A549 (cell line): ENCODE results near the gene MCRS1. TPM values are rescaled to one million over a fixed set of nuclear protein-coding genes. Genes with fewer than 3 reads are reported as not detected.

Experiments used
- ATAC-seq, 2 experiments: fragments of 200-7000 bp in 1 of 2; fragments of >200 bp in 1 of 2; cut with Nextera tagmentation in 1 of 2; cut with Tn5 transposase in 1 of 2; 3 replicates each; pipeline versions ENCODE4 v1.8.0 to v1.9.1; 2018 to 2020; ENCODE audit warnings: mild to moderate bottlenecking in 1 of 2, moderate library complexity in 1 of 2
- CTCF ChIA-PET: fragments of 300-600 bp; sonication (Branson Sonifier 250); formaldehyde crosslinking; extraction: SDS; loops from one replicate; lab custom pipeline; 2021; ENCODE audit warnings: antibody characterized with exemption, inconsistent platforms; lab: Yijun Ruan, JAX
- POLR2A ChIA-PET: fragments of 350-600 bp; formaldehyde crosslinking; extraction: SDS; loops from one replicate; lab custom pipeline; 2021; ENCODE audit warnings: antibody characterized with exemption, inconsistent platforms; lab: Yijun Ruan, JAX
- DNase-seq, 2 experiments: peaks; one replicate each; pipeline versions ENCODE4 v3.0.0 to v3.0.0-alpha.2; 2011 to 2016; ENCODE audit warnings: low read depth in 1 of 2, low spot score in 1 of 2
- FAIRE-seq: peaks from 2 replicates; lab custom pipeline; 2011; peaks lifted over from hg19 to GRCh38; lab: Jason Lieb, UNC
- H3K27ac ChIP-seq, 2 experiments: fragments of >200 bp; sonication (Bioruptor Twin); formaldehyde crosslinking; 3 replicates each; pipeline ENCODE4 v1.5.1; 2016 to 2017
- H3K4me1 ChIP-seq: fragments of >200 bp; sonication (Bioruptor Twin); formaldehyde crosslinking; 3 replicates; pipeline ENCODE4 v1.6.1; 2016
- H3K4me2 ChIP-seq: fragments of >200 bp; sonication (Bioruptor Twin); formaldehyde crosslinking; 3 replicates; pipeline ENCODE4 v1.6.1; 2016
- H3K4me3 ChIP-seq: fragments of >200 bp; sonication (Bioruptor Twin); formaldehyde crosslinking; 3 replicates; pipeline ENCODE4 v1.5.1; 2016
- H3K9me3 ChIP-seq: fragments of >200 bp; sonication (Bioruptor Twin); formaldehyde crosslinking; 3 replicates; pipeline ENCODE4 v1.6.1; 2016
- CBX8 ChIP-seq: fragments of 200-600 bp; sonication (generic); IDR thresholded peaks from 2 replicates; pipeline ENCODE4 v1.6.1; 2016
- CHD4 ChIP-seq: fragments of 200-600 bp; sonication (generic); IDR thresholded peaks from 2 replicates; pipeline ENCODE4 v1.6.1; 2016; ENCODE audit warnings: antibody characterized with exemption, mild to moderate bottlenecking, borderline replicate concordance
- E2F6 ChIP-seq: IDR thresholded peaks from 2 replicates; pipeline ENCODE4 v1.6.1; 2012; ENCODE audit warnings: low read depth, borderline replicate concordance
- EHF ChIP-seq: fragments of 250-450 bp; sonication (Bioruptor Pico); IDR thresholded peaks from 2 replicates; pipeline ENCODE4 v1.5.0; 2020; ENCODE audit warnings: mild to moderate bottlenecking
- ESRRA ChIP-seq: fragments of 150-350 bp; IDR thresholded peaks from 2 replicates; pipeline ENCODE4 v1.6.1; 2014; ENCODE audit warnings: mild to moderate bottlenecking, low read length, borderline replicate concordance
- HDAC2 ChIP-seq: fragments of 200-600 bp; sonication (generic); IDR thresholded peaks from 2 replicates; pipeline ENCODE4 v1.6.1; 2016
- HEYL ChIP-seq: fragments of 250-450 bp; sonication (Bioruptor Pico); IDR thresholded peaks from 2 replicates; pipeline ENCODE4 v1.8.0; 2021; ENCODE audit warnings: mild to moderate bottlenecking, moderate library complexity
- JUN ChIP-seq, 2 experiments: fragments of >200 bp; sonication (Bioruptor Twin); formaldehyde crosslinking; IDR thresholded peaks; 2 replicates in 1 of 2; 3 replicates in 1 of 2; pipeline ENCODE4 v1.6.1; 2016 to 2017
- KDM1A ChIP-seq: fragments of 200-600 bp; sonication (generic); IDR thresholded peaks from 2 replicates; pipeline ENCODE4 v1.6.1; 2016; ENCODE audit warnings: low read depth, mild to moderate bottlenecking
- MAFK ChIP-seq: fragments of 450-650 bp; IDR thresholded peaks from 2 replicates; pipeline ENCODE4 v1.6.1; 2014; ENCODE audit not compliant: partially characterized antibody
- MAZ ChIP-seq: fragments of 150-350 bp; IDR thresholded peaks from 2 replicates; pipeline ENCODE4 v1.6.1; 2014; ENCODE audit warnings: antibody characterized with exemption, low read depth, low read length, borderline replicate concordance
- MYC ChIP-seq: IDR thresholded peaks from 2 replicates; pipeline ENCODE4 v1.6.1; 2012; ENCODE audit warnings: mild to moderate bottlenecking, inconsistent platforms, low read length, improper control_type of control experiment, borderline replicate concordance
- NR3C1 ChIP-seq: fragments of >200 bp; sonication (Bioruptor Twin); formaldehyde crosslinking; IDR thresholded peaks from 3 replicates; pipeline ENCODE4 v1.6.1; 2017
- POLR2A ChIP-seq: IDR thresholded peaks from 2 replicates; pipeline ENCODE4 v1.6.1; 2012; ENCODE audit warnings: mild to moderate bottlenecking, low read length
- RFX5 ChIP-seq: fragments of 450-650 bp; IDR thresholded peaks from 2 replicates; pipeline ENCODE4 v1.7.1; 2014; ENCODE audit warnings: antibody characterized with exemption, mild to moderate bottlenecking, moderate library complexity
- ZC3H11A ChIP-seq: fragments of 450-650 bp; IDR thresholded peaks from 2 replicates; pipeline ENCODE4 v1.6.1; 2014; ENCODE audit warnings: antibody characterized with exemption, mild to moderate bottlenecking
- WGBS: methylation state at CpG from one replicate; pipeline ENCODE4 v1.1.6; 2017; ENCODE audit errors: missing lambda C conversion rate; 5-methylcytosine and 5-hydroxymethylcytosine counted together
- polyA plus RNA-seq, 4 experiments: library from polyadenylated mRNA; depleted of rRNA in 3 of 4; stranded (reverse); fragments of >200 nt; fragmentation: RNase III in 1 of 4; extraction: RNeasy Plus Mini Kit Qiagen cat#74134 plus additional on column Dnase treatment in 1 of 4; gene quantifications; 2 replicates in 3 of 4; 3 replicates in 1 of 4; pipeline ENCODE4 v1.2.3, GENCODE V29; 2011 to 2017
- TF ChIP-seq, protein P1 (sequence below): fragments of 250-450 bp; sonication (Bioruptor Pico); IDR thresholded peaks from 2 replicates; pipeline ENCODE4 v1.5.0; 2020; ENCODE audit warnings: low read depth, mild to moderate bottlenecking, moderate library complexity
- TF ChIP-seq, protein P2 (sequence below): IDR thresholded peaks from 2 replicates; pipeline ENCODE4 v1.6.1; 2012
- TF ChIP-seq, protein P3 (sequence below): fragments of 200-600 bp; sonication (generic); IDR thresholded peaks from 2 replicates; pipeline ENCODE4 v1.6.1; 2016; ENCODE audit warnings: antibody characterized with exemption, mild to moderate bottlenecking, moderate library complexity

The MCRS1 gene
- polyA plus RNA-seq, 2 of the 4 experiments (the other 2 are of a cell fraction), result 64.1 to 68.5 TPM

DNA sequence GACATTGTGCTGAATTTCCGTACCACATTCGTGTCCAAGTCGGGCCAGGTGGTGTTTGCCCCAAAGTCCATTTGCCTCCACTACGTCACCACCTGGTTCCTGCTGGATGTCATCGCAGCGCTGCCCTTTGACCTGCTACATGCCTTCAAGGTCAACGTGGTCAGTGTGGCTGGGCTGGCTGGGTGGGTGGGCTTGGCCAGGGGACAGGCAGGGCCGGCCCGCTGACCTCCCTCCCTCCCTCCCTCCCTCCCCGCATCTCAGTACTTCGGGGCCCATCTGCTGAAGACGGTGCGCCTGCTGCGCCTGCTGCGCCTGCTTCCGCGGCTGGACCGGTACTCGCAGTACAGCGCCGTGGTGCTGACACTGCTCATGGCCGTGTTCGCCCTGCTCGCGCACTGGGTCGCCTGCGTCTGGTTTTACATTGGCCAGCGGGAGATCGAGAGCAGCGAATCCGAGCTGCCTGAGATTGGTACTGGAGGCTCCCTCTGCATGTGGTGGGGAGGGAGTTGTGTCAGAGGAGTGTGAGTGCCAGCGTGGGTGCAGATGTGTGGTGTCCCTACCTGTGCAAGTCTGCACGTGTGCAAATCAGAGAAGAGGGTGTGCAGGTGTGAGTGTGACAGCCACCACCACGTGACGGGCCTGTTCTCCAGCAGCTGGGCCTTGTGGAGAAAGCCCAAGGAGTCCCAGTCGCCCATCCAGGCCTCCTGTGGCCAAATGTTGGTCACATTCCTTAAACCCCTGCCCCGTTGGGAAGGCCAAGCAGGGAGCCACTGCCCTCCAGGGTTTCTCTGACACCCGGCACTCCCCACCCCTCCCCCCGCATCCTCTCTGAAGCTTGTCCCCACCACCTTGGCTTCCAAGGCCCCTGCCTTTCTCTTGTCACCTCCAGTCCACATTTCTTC is 23.8 kb downstream of the MCRS1 start:
- Histone ChIP-seq H3K4me1 (peaks cover 8% of the 10 kb centered on the region; the same call in 2 of the 3 replicates), H3K4me3 (no peak overlapping the region), H3K27ac (no peak overlapping the region), H3K9me3 (no peaks in the 10 kb centered on the region), H3K4me2 (no peak overlapping the region)
- WGBS, result 82% methylated on average over 37 of the region's 39 CpGs
- POLR2A ChIA-PET, result no interaction called here
- CTCF ChIA-PET, result interaction anchor here (1.6 to 6.8 kb wide), 2 partner anchors 13 to 255 kb away, joined by 5 to 56 read pairs; no protein-coding TSS in a partner anchor
- TF ChIP-seq EHF (CRISPR knock-in tag) (no peak), NR3C1 (no peak), ESRRA (no peak), CHD4 (no peak), HEYL (CRISPR knock-in tag) (no peak), MAFK (no peak), MYC (no peak), MAZ (no peak)
- DNase-seq, result no peak
- ATAC-seq, result no peak
- FAIRE-seq, result no peak

DNA sequence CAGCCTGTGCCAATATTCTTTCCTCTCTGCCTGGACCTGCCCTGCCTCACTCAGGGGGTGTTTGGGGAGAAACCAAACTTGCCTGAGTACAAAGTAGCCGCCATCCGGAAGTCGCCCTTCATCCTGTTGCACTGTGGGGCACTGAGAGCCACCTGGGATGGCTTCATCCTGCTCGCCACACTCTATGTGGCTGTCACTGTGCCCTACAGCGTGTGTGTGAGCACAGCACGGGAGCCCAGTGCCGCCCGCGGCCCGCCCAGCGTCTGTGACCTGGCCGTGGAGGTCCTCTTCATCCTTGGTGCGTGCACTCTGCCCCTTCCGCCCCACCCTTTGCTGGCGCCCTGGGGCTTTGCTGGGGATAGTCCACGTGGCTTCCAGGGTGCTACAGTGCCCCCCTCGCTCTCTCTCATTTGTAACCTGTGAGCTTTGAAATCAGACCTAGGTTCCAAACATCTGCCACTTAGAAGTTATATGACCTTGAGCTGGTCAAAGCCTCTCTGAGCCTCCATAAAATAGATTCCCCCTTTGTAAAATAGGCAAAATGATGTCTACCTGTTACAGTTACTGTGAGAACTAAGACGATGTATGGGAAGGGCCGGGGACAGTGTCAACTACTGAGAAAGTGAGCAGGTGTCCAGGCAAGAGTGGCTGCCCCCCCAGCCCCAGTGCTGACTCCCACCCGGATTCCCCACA is 24.6 kb downstream of the MCRS1 start:
- ATAC-seq (no peak), FAIRE-seq (no peak), DNase-seq (no peak)
- Histone ChIP-seq H3K9me3 (no peaks in the 10 kb centered on the region), H3K4me2 (no peak overlapping the region), H3K27ac (no peak overlapping the region), H3K4me1 (peaks cover 10% of the 10 kb centered on the region; the same call in 2 of the 3 replicates), H3K4me3 (no peak overlapping the region)
- WGBS, result 73% methylated on average over 20 of the region's 20 CpGs
- POLR2A ChIA-PET, result no interaction called here
- no peak for TF ChIP-seq RFX5
- TF ChIP-seq, protein P1, sequence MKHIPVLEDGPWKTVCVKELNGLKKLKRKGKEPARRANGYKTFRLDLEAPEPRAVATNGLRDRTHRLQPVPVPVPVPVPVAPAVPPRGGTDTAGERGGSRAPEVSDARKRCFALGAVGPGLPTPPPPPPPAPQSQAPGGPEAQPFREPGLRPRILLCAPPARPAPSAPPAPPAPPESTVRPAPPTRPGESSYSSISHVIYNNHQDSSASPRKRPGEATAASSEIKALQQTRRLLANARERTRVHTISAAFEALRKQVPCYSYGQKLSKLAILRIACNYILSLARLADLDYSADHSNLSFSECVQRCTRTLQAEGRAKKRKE (CRISPR knock-in tag), result no peak
- TF ChIP-seq, protein P2, sequence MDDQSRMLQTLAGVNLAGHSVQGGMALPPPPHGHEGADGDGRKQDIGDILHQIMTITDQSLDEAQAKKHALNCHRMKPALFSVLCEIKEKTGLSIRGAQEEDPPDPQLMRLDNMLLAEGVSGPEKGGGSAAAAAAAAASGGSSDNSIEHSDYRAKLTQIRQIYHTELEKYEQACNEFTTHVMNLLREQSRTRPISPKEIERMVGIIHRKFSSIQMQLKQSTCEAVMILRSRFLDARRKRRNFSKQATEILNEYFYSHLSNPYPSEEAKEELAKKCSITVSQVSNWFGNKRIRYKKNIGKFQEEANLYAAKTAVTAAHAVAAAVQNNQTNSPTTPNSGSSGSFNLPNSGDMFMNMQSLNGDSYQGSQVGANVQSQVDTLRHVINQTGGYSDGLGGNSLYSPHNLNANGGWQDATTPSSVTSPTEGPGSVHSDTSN, result no peak
- no peak for TF ChIP-seq JUN (IDR thresholded peaks at IDR 0.05)
- TF ChIP-seq E2F6, result no peak
- TF ChIP-seq CBX8, result no peak
- TF ChIP-seq, protein P3, sequence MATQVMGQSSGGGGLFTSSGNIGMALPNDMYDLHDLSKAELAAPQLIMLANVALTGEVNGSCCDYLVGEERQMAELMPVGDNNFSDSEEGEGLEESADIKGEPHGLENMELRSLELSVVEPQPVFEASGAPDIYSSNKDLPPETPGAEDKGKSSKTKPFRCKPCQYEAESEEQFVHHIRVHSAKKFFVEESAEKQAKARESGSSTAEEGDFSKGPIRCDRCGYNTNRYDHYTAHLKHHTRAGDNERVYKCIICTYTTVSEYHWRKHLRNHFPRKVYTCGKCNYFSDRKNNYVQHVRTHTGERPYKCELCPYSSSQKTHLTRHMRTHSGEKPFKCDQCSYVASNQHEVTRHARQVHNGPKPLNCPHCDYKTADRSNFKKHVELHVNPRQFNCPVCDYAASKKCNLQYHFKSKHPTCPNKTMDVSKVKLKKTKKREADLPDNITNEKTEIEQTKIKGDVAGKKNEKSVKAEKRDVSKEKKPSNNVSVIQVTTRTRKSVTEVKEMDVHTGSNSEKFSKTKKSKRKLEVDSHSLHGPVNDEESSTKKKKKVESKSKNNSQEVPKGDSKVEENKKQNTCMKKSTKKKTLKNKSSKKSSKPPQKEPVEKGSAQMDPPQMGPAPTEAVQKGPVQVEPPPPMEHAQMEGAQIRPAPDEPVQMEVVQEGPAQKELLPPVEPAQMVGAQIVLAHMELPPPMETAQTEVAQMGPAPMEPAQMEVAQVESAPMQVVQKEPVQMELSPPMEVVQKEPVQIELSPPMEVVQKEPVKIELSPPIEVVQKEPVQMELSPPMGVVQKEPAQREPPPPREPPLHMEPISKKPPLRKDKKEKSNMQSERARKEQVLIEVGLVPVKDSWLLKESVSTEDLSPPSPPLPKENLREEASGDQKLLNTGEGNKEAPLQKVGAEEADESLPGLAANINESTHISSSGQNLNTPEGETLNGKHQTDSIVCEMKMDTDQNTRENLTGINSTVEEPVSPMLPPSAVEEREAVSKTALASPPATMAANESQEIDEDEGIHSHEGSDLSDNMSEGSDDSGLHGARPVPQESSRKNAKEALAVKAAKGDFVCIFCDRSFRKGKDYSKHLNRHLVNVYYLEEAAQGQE, result no peak
- no peak for TF ChIP-seq ZC3H11A
- TF ChIP-seq KDM1A, result no peak
- no peak for TF ChIP-seq POLR2A
- TF ChIP-seq HDAC2, result no peak
- CTCF ChIA-PET, result interaction anchor here (1.7 to 6.8 kb wide), 3 partner anchors 13 to 212 kb away, joined by 7 to 56 read pairs (median 8); no protein-coding TSS in a partner anchor
